Activated CD4-positive, alpha-beta T cell treated with anti-CD3 and anti-CD28 coated beads for 24 hours (primary cell): ENCODE results near the gene NELFCD.
"Not testable (repeated sequence)": the region's sequence is repeated elsewhere in the genome, so short reads cannot be mapped to it uniquely, and the experiment has no call there.

Experiments
- DNase-seq, 2 donors: peaks; one replicate each; pipeline ENCODE4 v3.0.0-alpha.2; 2020; ENCODE audit warnings: low read depth in 2 of 2

Gene NELFCD

DNA sequence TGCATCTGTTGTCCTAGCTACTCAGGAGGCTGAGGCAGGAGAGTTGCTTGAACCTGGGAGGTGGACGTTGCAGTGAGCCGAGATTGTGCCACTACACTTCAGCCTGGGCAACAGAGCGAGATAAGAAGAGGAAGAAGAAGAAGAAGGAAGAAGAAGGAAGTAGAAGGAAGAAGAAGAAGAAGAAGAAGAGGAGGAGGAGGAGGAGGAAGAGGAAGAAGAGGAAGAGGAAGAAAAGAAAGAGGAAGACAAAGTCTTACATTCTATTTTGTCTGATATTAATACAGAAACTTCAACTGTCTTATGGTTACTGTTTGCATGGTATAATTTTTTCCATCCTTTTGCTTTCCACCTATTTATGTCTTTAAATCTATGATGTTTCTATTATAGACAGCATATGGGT lies 7.2 kb upstream of the NELFCD start:
- no peak for DNase-seq

DNA sequence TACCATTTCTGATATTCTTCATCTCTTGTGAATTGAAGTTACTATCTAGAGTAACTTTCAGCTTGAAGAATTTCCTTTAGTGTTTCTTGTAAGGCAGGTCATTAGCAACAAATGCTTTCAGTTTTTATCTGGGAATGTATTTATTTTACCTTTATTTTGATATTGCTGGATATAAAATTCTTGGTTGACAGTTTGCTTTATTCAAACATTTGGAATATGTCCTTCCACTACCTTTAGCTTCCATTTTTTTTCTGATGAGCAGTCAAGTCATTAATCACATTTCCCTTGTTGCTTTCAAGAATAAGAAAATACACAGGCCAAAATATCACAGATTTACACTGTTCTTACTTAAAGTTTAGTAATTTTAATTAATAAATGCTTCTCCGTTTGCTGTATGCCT lies 5.7 kb upstream of the NELFCD start:
- DNase-seq: no peak

DNA sequence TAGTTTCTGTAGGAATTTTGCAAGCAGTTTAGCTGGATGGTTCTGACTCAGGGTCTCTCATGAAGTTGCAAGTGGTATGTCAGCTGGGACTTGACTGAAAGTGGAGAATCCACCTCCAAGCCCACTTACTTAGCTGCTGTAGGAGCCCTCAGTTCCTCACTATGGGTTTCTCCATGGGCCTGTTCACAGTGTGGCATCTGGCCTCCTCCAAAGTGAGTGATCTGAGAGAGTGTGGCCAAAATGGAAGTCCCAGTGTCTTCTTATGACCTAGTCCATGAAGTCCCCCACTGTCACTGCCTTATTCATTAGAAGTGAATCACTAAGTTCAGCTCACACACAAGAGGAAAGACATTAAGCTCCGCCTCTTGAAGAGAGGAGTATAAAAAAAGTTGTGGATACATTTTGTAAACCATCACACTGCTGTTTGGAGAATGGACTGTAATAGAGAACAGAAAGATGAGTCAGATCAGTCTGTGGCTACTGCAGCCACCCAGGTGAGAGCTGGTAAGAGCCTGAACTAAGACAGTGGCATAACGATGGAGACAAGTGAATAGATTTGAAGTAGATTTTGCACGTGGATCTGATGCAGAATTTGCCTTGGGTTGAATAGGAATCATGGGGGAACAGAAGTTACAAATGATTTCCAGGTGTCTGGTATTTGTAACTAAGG lies 4.9 kb upstream of the NELFCD start:
- DNase-seq: no peak

DNA sequence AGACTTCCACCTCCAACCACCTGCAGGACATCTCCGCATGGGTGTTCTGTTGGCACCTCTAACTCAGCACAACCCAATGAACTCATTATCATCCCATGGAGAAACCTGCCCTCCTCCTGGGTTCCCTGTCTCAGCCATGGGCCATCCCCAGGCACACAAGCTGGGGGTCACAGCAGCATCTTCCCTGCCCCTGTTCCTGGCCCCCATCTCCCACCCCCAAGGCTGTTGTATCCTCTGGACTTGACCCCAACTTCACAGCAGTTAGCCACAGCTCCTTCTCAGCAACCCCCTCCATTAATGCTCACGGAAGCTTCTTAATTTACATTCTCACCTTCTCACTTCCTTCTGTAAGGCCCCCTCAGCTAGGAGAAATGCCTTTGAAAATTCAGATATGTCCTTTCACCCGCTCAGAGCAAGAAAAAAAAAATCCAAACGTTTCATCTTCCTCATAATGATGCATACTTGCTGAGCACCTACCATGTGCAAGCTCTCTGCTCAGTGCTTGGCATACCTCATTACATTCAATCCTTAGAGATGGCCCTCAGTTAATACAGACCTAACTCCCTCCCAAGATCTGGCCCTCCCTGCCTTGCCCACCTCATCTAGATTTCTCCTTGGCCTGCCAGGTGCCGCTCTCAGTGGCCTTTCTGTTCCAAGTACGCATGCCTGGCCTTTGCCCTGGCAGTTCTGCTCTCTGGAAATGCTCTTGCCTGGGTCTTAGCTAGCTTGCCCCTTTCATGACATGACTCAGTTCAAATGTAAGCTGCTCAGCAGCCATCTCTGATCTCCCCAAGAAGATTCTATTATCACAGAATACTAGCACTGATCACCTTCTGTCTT lies 2.5 kb upstream of the NELFCD start:
- no peak for DNase-seq

DNA sequence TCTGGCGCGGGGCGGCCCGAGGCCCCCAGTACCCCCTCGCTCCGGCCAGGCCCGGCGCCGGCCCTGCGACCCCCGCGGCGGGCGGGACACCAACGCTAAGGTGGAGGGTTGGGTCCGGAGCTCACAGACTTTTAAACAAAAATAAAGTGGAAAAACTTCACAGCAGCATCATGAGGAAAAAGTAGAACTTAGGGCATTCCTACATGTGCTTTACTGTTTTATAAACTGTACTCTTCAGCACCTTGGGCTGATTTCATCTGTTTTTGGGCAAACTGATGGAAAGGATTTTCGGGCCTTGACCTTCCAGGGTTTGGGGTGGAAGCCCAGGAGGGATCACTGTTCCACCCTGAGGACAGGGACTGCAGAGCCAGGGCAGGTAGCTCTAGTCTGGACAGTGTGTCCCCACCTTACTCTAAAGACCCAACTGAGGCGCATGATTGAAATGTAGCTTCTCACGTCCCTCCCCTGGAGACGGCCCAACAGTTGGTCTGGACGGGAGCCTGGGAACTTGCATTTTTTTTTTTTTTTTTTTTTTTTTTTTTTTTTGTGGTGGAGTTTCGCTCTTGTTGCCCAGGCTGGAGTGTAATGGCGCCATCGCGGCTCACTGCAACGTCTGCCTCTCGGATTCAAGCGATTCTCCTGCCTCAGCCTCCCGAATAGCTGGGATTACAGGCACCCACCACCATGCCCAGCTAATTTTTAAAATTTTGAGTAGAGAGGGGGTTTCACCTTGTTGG lies 740 bp downstream of the NELFCD start:
- no peak for DNase-seq

DNA sequence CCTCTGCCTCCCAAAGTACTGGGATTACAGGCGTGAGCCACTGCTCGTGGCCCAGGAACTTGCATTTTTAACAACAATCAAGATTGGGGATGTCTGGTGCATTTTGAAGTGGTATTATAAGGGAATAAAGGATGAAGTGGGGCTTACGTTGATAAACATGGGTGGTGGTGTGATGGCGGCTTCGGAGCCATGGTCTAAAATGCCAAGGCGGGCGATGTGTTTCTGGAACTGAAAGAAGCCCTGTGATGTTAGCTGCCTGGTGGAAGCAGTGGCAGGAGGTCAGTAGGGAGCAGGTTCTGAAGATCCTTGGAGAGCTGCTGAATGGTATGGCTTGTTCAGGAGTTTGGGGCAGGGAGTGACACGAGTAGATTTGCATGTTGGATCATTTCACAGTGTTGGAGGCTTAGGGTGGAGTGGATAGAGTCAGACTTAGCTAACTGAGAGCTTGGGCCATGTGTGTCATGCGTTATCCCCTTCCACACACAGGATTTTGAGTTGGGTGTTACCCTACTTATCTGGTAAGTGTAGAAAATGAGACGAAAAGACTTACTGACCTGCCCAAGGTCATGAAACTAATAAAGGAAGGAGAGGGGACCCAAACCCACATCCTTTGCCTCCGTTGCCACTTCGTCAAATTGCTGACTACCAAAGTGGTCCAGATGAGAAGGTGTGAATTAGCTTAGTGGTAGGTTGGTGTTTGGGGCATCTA lies 1.5 kb downstream of the NELFCD start:
- no peak for DNase-seq

DNA sequence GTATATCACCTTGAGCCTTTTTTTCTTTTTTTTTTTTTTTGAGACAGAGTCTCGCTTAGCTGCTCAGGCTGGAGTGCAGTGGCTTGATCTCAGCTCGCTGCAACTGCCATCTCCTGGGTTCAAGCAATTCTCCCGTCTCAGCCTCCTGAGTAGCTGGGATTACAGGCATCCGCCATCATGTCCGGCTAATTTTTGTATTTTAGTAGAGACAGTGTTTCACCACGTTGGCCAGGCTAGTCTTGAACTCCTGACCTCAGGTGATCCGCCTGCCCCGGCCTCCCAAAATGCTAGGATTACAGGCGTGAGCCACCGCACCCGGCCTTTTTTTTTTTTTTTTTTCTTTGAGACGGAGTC lies 2.0 kb downstream of the NELFCD start:
- DNase-seq: not testable (repeated sequence)

DNA sequence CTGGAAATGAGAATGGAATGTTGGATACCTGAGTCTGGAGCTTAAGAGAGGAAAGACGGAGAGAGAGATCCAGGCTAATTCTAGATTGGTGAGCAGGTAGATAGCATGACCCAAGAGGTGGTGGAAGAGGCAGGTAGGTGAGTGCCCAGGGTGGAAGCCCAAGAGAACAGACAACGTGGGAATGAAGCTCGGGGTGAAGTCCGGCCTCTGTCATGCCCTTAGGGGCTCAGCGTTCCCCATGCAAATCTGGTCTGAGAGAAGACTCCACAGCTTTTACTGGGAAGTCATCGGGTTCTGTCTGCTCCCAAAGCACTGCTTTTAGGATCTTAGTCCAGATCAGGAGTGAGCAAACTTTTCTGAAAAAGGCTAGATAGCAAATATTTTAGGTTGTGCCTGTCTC lies 3.6 kb downstream of the NELFCD start:
- no peak for DNase-seq

DNA sequence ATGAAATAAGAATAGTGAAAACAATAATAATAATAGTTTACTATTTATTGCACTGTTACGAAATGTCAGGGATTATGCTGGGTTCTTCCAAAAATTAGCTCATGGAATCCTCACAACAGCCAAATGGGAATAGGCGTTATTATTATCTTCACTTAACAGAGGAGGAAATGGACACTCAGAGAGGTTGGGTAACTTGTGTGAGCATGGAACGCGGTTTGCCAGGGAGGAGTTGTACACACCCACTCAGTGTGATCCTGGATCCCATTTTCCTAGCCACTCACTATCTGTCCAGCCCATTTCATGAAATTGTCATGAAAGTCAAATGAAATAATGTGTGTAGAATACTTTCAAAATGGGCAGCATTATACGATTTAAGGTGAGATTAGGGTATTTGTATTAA lies 4.6 kb downstream of the NELFCD start:
- DNase-seq: no peak

DNA sequence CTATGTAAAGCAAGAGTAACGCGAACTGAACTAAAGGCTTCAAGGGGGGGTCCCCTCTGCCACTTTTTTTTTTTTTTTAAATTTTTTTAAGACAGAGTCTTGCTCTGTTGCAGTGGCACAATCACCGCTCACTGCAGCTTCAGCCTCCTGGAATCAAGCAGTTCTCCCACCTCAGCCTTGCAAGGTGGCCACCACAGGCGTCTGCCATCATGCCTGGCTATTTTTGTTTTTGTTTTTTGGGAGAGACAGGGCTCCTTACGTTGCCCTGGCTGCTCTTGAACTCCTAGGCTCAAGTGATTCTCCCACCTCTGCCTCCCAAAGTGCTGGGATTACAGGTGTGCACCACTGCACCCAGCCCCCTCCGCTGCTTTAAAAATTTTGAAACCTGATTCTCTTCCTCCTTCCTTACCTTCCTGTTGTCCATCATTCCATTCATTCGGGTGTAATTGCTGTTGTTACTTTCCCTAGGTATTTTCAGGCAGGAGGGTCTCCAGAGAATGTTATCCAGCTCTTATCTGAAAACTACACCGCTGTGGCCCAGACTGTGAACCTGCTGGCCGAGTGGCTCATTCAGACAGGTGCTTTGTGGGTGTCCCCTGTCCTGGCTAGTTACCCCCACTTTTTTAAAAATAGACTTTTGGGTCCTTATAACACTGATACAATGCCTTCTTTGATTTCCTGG lies 5.4 kb downstream of the NELFCD start:
- DNase-seq: no peak

DNA sequence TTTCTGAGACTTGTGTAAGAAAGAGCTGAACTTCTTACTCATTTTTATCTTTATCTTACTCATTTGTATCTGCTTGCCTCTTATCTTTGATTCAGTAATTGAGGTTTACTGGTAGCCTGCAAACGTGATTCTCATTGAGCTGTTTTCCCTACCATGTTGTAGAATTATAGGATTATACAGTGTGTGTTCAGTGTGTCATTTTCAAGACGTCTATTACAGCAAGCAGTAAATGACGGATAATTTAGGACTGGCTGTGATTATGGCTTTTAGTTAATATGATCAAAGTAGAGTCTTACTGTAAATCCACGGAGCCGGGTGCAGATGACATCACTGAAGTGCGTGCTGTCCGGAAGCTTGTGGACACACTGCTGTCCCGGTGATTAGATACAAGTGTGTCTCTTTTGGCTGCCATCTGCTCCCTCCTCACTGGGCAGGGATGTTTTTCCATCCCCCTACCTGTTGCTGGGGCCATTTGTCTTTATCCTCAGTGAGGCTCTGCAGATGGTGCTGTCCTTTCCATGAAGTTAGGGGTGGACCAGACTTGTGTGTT lies 6.0 kb downstream of the NELFCD start:
- no peak for DNase-seq

DNA sequence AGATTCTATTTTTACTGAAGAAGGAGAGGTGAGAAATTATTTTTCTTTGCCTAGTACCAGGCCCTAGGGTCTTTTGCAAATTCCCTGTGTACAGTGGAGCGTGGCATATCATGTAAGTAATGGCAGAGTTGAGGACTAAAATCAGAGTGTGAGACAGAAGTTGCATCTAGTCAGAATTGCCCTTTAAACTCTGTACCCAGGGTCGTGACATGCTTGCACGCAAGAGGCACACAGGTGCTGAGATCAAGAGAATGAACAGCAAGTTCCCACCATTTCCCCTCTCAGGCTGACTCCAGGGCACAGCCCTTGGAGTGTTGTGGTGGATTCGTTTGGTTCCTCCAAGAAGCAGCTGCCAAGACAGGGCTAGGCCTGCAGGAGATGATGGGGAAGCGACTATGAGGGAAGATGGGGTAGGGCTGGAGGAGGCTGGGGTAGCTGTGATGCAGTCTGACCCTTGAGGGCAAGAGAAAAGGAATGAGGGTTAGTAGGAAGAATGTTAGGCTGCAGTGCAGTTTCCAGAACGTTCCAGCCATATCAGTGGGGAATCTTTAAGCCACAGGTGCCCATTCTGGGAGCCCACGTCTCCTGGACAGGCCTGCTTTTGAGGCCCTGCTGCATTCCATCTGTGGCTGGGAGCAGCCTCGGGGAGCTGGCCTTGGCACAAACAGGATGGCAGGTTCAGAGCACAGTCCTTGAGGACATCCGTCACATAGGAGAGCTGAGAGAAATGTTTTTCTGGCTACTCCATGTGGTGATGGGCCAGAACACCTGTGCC lies 6.9 kb downstream of the NELFCD start:
- no peak for DNase-seq

DNA sequence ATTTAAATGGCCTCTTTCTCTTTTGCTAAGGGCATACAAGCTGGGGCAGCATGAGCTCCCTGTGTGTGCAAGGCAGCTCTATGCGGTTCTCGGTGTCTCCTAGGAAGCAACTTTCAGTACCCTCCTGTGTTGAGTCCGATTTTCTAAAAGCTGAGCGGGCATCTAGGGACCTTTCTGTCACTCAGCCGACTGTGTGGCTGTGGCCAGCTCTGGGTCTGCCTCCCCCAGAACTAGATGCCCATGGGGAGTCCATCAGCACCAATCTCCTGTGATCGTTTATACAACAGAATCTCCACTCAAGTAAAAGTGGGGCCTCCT lies 7.5 kb downstream of the NELFCD start:
- no peak for DNase-seq

DNA sequence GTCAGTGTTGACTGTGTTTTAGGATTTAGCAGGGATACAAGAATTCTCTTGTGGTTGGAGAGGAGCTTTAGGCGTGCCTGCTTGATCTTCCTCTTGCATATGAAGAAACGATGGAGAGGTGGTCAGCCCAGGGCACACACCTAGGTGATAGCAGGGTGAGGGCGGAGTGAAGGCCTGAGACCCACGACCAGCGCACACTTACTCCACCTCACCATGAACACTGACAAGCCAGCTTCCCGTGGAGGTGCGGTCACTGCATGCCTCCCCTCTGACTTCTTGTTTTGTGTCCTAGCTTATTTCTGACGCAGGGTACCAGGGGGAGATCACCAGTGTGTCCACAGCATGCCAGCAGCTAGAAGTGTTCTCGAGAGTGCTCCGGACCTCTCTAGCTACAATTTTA lies 8.1 kb downstream of the NELFCD start:
- no peak for DNase-seq

DNA sequence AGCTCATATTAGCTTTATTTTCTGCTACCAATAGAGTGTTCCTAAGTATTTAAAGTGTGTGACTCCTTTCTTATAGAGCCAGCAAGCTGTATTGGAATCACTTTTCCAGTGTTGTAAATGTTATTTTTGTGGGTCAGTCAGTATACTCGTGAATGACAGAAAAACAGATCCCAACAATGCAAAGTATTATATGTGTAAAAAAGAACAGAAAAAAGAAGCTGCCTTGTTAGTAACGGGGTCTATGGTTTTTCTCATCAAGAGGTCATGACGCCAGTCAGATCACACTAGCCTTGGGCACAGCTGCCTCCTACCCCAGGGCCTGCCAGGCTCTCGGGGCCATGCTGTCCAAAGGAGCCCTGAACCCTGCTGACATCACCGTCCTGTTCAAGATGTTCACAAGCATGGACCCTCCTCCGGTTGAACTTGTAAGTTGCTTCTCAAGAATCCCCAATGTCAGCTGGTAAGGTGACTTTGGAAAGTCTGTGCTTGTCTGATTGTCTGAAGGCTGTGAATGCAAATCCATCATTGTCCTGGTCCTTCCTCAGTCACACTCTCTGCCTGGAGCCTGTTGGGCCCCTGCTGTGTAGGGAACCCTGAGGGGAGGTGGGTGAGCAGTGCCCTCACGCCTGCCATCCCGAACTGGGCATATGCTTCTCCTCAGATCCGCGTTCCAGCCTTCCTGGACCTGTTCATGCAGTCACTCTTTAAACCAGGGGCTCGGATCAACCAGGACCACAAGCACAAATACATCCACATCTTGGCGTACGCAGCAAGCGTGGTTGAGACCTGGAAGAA lies 9.8 kb downstream of the NELFCD start:
- DNase-seq: no peak

DNA sequence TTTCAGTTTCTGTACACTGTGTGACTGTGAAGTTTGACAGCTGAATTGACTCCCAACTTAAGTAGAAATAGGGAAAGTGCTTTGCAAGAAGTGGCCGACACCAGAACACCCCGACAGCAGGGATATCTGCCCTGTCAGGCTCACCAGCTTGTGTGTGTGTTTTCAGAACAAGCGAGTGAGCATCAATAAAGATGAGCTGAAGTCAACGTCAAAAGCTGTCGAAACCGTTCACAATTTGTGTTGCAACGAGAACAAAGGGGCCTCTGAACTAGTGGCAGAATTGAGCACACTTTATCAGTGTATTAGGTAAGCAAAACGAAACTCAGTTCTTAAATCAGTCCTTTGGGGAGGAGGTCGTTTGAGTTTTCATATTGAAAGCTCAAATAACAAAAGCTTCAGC lies 10.7 kb downstream of the NELFCD start:
- DNase-seq: no peak

DNA sequence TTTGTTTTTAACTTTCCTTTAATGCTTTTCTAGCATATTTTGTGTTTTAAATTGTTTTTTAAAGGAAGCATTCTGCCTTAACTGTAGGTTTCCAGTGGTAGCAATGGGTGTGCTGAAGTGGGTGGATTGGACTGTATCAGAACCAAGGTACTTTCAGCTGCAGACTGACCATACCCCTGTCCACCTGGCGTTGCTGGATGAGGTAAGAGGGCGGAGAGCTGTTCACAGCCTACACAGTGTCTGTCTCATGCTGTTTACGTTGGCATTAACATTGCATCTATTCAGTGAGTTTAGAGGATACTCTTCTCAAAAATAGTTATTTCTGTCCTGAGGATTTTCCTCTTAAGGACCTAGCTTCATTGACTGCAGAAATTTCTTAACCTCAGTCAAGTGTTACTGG lies 11.9 kb downstream of the NELFCD start:
- no peak for DNase-seq

DNA sequence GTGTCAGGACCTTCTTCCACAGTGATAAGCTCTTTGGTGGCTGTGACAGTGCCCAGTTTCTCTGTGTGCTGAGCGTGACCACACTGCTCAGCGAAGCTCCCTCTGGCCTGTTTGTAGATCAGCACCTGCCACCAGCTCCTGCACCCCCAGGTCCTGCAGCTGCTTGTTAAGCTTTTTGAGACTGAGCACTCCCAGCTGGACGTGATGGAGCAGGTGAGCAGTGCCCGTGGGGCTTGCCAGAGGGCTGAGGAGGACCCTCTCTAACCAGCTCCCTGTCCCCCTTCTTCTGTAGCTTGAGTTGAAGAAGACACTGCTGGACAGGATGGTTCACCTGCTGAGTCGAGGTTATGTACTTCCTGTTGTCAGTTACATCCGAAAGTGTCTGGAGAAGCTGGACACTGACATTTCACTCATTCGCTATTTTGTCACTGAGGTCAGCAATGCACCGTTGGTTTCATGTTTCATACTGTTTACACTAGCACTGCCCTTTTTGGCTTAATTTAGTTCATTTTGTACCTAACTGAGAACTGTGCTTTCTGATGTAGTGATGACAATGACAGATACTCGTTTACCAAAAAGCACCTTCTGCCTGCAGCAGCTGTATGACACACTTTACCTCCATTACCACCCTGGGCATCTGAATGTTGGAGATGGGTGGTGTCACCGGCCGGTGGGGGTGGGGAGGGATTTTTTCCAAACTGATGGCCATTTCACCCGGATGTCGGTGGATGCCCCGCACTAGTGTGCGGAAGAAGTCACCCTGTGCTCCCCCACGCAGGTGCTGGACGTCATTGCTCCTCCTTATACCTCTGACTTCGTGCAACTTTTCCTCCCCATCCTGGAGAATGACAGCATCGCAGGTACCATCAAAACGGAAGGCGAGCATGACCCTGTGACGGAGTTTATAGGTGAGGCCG lies 12.5 kb downstream of the NELFCD start:
- DNase-seq: no peak
